CD4-positive, CD25-positive, alpha-beta regulatory T cell (primary cell): Measurements from ENCODE around the gene NRP1. TPM values are rescaled to one million over a fixed set of nuclear protein-coding genes. Genes with fewer than 3 reads are reported as not detected.

Experiments
- ATAC-seq, 2 donors: fragments of 150-1000 bp; cut with Tn5 transposase; one replicate each; pipeline ENCODE4 v1.10.0; 2021; ENCODE audit warnings: low read depth in 2 of 2, moderate number of reproducible peaks in 2 of 2, moderate library complexity in 1 of 2
- DNase-seq, 3 donors: peaks; one replicate each; pipeline versions ENCODE4 v3.0.0 to v3.0.0-alpha.2; 2012 to 2022; ENCODE audit warnings: mixed read lengths in 1 of 3
- H3K27ac ChIP-seq: one replicate; pipeline ENCODE4 v1.7.0; 2013; ENCODE audit warnings: mild to moderate bottlenecking, low read length; ENCODE audit not compliant: insufficient read depth, poor library complexity, severe bottlenecking
- H3K27me3 ChIP-seq: one replicate; pipeline ENCODE4 v1.7.0; 2013; ENCODE audit warnings: low read length; ENCODE audit not compliant: control insufficient read depth, insufficient read depth
- H3K36me3 ChIP-seq: one replicate; pipeline ENCODE4 v1.7.0; 2013; ENCODE audit warnings: mild to moderate bottlenecking, low read length, moderate library complexity; ENCODE audit not compliant: control insufficient read depth, insufficient read depth
- H3K4me1 ChIP-seq: 2 replicates; pipeline ENCODE4 v1.7.0; 2013; ENCODE audit warnings: mild to moderate bottlenecking, low read length; ENCODE audit not compliant: insufficient read depth, control insufficient read depth, poor library complexity, severe bottlenecking
- H3K4me3 ChIP-seq: one replicate; pipeline ENCODE4 v1.7.0; 2013; ENCODE audit warnings: low read depth, mild to moderate bottlenecking, low read length, moderate library complexity
- H3K9me3 ChIP-seq, 2 experiments: 1 replicate in 1 of 2; 2 replicates in 1 of 2; pipeline ENCODE4 v1.7.0; 2013; ENCODE audit warnings: low read length in 2 of 2, mild to moderate bottlenecking in 1 of 2, moderate library complexity in 1 of 2; ENCODE audit not compliant: control insufficient read depth in 2 of 2
- H3K27ac Mint-ChIP-seq, 3 donors: one replicate each; pipeline ENCODE4 v1.8.0; 2020 to 2022; ENCODE audit warnings: mild to moderate bottlenecking in 3 of 3, mixed read lengths in 3 of 3, moderate library complexity in 2 of 3
- H3K27me3 Mint-ChIP-seq: one replicate; pipeline ENCODE4 v1.8.0; 2022; ENCODE audit warnings: mild to moderate bottlenecking, mixed read lengths
- H3K36me3 Mint-ChIP-seq: one replicate; pipeline ENCODE4 v1.8.0; 2020; ENCODE audit warnings: mixed read lengths
- H3K4me1 Mint-ChIP-seq, 4 donors: one replicate each; pipeline ENCODE4 v1.8.0; 2020 to 2022; ENCODE audit warnings: mixed read lengths in 4 of 4, mild to moderate bottlenecking in 1 of 4
- H3K4me3 Mint-ChIP-seq, 4 donors: one replicate each; pipeline ENCODE4 v1.8.0; 2020 to 2022; ENCODE audit warnings: mild to moderate bottlenecking in 4 of 4, mixed read lengths in 4 of 4, moderate library complexity in 3 of 4
- H3K9me3 Mint-ChIP-seq, 7 donors: one replicate each; pipeline ENCODE4 v1.8.0; 2020 to 2022; ENCODE audit warnings: mixed read lengths in 7 of 7, mild to moderate bottlenecking in 3 of 7, moderate library complexity in 2 of 7
- polyA plus RNA-seq, 4 donors: library from polyadenylated mRNA; unstranded; fragments of 300-500 nt; fragmentation: Illumina TruSeq; gene quantifications; one replicate each; pipeline ENCODE4 v1.2.3, GENCODE V29; 2021
- total RNA-seq: library from RNA; stranded (reverse); gene quantifications from one replicate; pipeline ENCODE4 v1.2.3, GENCODE V29; 2022

NRP1 gene
- total and polyA plus RNA-seq, 5 donors from 2014 or later, result 0.05 TPM; not detected in 4

- H3K9me3 Mint-ChIP-seq, result no peaks in the 10 kb centered on the region
- H3K27ac Mint-ChIP-seq, result no peak overlapping the region
- Histone ChIP-seq H3K4me3 (no peak overlapping the region), H3K36me3 (no peaks in the 10 kb centered on the region), H3K27ac (no peak overlapping the region), H3K9me3 (no peaks in the 10 kb centered on the region), H3K27me3 (no peaks in the 10 kb centered on the region), H3K4me1 (no peaks in the 10 kb centered on the region)
- no peak for DNase-seq
- H3K27me3 Mint-ChIP-seq, result peaks cover 16% of the 10 kb centered on the region
- H3K4me3 Mint-ChIP-seq, result no peak overlapping the region
- H3K4me1 Mint-ChIP-seq, result no peaks in the 10 kb centered on the region
- ATAC-seq, result no peak
- H3K36me3 Mint-ChIP-seq, result no peaks in the 10 kb centered on the region
Observed at GRCh38 chr10:33295851-33296250, 38.6 kb downstream of the NRP1 start.

GRCh38 chr10:33293531-33294170 lies 40.8 kb downstream of the NRP1 start:
- DNase-seq (no peak), ATAC-seq (no peak)
- Histone ChIP-seq H3K27ac (no peak overlapping the region), H3K9me3 (no peaks in the 10 kb centered on the region), H3K36me3 (no peaks in the 10 kb centered on the region), H3K4me1 (no peaks in the 10 kb centered on the region), H3K27me3 (peaks cover 6% of the 10 kb centered on the region), H3K4me3 (no peak overlapping the region)
- Mint-ChIP-seq H3K36me3 (no peaks in the 10 kb centered on the region), H3K9me3 (no peaks in the 10 kb centered on the region), H3K4me1 (no peaks in the 10 kb centered on the region), H3K27ac (no peak overlapping the region), H3K4me3 (no peak overlapping the region), H3K27me3 (peaks cover 23% of the 10 kb centered on the region)

- H3K27me3 ChIP-seq, result peaks cover 6% of the 10 kb centered on the region
- H3K4me3 Mint-ChIP-seq, result peak overlapping the region in 1 of 4 donors; percentile 39
- no peaks in the 10 kb centered on the region for H3K4me1 ChIP-seq
- no peaks in the 10 kb centered on the region for H3K9me3 Mint-ChIP-seq
- ATAC-seq, result no peak
- DNase-seq, result no peak
- no peaks in the 10 kb centered on the region for H3K36me3 Mint-ChIP-seq
- no peak overlapping the region for H3K4me3 ChIP-seq
- H3K27ac Mint-ChIP-seq, result no peak overlapping the region
- no peaks in the 10 kb centered on the region for H3K9me3 ChIP-seq
- H3K27me3 Mint-ChIP-seq, result peaks cover 26% of the 10 kb centered on the region
- no peaks in the 10 kb centered on the region for H3K4me1 Mint-ChIP-seq
- H3K27ac ChIP-seq, result no peak overlapping the region
- H3K36me3 ChIP-seq, result no peaks in the 10 kb centered on the region
Observed at GRCh38 chr10:33293076-33293475, 41.4 kb downstream of the NRP1 start.

- no peaks in the 10 kb centered on the region for H3K9me3 ChIP-seq
- no peaks in the 10 kb centered on the region for H3K9me3 Mint-ChIP-seq
- no peaks in the 10 kb centered on the region for H3K4me1 Mint-ChIP-seq
- no peak overlapping the region for H3K27ac Mint-ChIP-seq
- H3K27me3 ChIP-seq, result peaks cover 13% of the 10 kb centered on the region
- no peak overlapping the region for H3K4me3 Mint-ChIP-seq
- no peak overlapping the region for H3K4me3 ChIP-seq
- no peaks in the 10 kb centered on the region for H3K4me1 ChIP-seq
- H3K36me3 Mint-ChIP-seq, result no peaks in the 10 kb centered on the region
- ATAC-seq (no peak), DNase-seq (no peak)
- no peak overlapping the region for H3K27ac ChIP-seq
- peaks cover 29% of the 10 kb centered on the region for H3K27me3 Mint-ChIP-seq
- H3K36me3 ChIP-seq, result no peaks in the 10 kb centered on the region
Observed at GRCh38 chr10:33291053-33291592, 43.3 kb downstream of the NRP1 start.

- no peak overlapping the region for H3K27ac Mint-ChIP-seq
Observed at GRCh38 chr10:33290321-33291052, 44.0 kb downstream of the NRP1 start.

GRCh38 chr10:33289776-33290175 lies 44.7 kb downstream of the NRP1 start:
- Histone ChIP-seq H3K36me3 (no peaks in the 10 kb centered on the region), H3K9me3 (no peaks in the 10 kb centered on the region), H3K4me1 (no peaks in the 10 kb centered on the region), H3K4me3 (no peak overlapping the region), H3K27me3 (peaks cover 17% of the 10 kb centered on the region), H3K27ac (no peak overlapping the region)
- DNase-seq, result no peak
- Mint-ChIP-seq H3K27ac (no peak overlapping the region), H3K27me3 (peaks cover 29% of the 10 kb centered on the region), H3K9me3 (no peaks in the 10 kb centered on the region), H3K36me3 (no peaks in the 10 kb centered on the region), H3K4me3 (no peak overlapping the region), H3K4me1 (no peaks in the 10 kb centered on the region)
- ATAC-seq, result no peak

More at GRCh38 chr10:33290321-33291052, 44.0 kb downstream of the NRP1 start:
- Histone ChIP-seq H3K9me3 (no peaks in the 10 kb centered on the region), H3K36me3 (no peaks in the 10 kb centered on the region), H3K27ac (no peak overlapping the region), H3K4me3 (no peak overlapping the region), H3K27me3 (peaks cover 13% of the 10 kb centered on the region), H3K4me1 (no peaks in the 10 kb centered on the region)
- Mint-ChIP-seq H3K9me3 (no peaks in the 10 kb centered on the region), H3K27me3 (peaks cover 29% of the 10 kb centered on the region), H3K4me3 (no peak overlapping the region), H3K36me3 (no peaks in the 10 kb centered on the region), H3K4me1 (no peaks in the 10 kb centered on the region)
- DNase-seq, result no peak
- ATAC-seq, result no peak

GRCh38 chr10:33288127-33288526 lies 46.3 kb downstream of the NRP1 start:
- H3K9me3 Mint-ChIP-seq, result no peaks in the 10 kb centered on the region
- no peak for DNase-seq
- H3K27ac Mint-ChIP-seq, result no peak overlapping the region
- H3K4me3 ChIP-seq, result no peak overlapping the region
- H3K4me1 Mint-ChIP-seq, result no peaks in the 10 kb centered on the region
- no peaks in the 10 kb centered on the region for H3K9me3 ChIP-seq
- no peaks in the 10 kb centered on the region for H3K36me3 ChIP-seq
- H3K4me1 ChIP-seq, result no peaks in the 10 kb centered on the region
- no peak for ATAC-seq
- peaks cover 38% of the 10 kb centered on the region for H3K27me3 Mint-ChIP-seq
- no peaks in the 10 kb centered on the region for H3K36me3 Mint-ChIP-seq
- H3K27me3 ChIP-seq, result peaks cover 27% of the 10 kb centered on the region
- no peak overlapping the region for H3K4me3 Mint-ChIP-seq
- no peak overlapping the region for H3K27ac ChIP-seq

- H3K27ac ChIP-seq, result no peak overlapping the region
- H3K27me3 ChIP-seq, result peaks cover 32% of the 10 kb centered on the region
- no peaks in the 10 kb centered on the region for H3K9me3 ChIP-seq
- no peak for ATAC-seq
- no peak overlapping the region for H3K4me3 Mint-ChIP-seq
- no peak for DNase-seq
- no peak overlapping the region for H3K4me3 ChIP-seq
- no peaks in the 10 kb centered on the region for H3K4me1 Mint-ChIP-seq
- peaks cover 41% of the 10 kb centered on the region for H3K27me3 Mint-ChIP-seq
- no peaks in the 10 kb centered on the region for H3K36me3 ChIP-seq
- H3K9me3 Mint-ChIP-seq, result no peaks in the 10 kb centered on the region
- H3K27ac Mint-ChIP-seq, result no peak overlapping the region
- no peaks in the 10 kb centered on the region for H3K4me1 ChIP-seq
- no peaks in the 10 kb centered on the region for H3K36me3 Mint-ChIP-seq
Observed at GRCh38 chr10:33287112-33287511, 47.4 kb downstream of the NRP1 start.
